ENCODE measurements around the gene AGPAT3.

Gene AGPAT3

DNA sequence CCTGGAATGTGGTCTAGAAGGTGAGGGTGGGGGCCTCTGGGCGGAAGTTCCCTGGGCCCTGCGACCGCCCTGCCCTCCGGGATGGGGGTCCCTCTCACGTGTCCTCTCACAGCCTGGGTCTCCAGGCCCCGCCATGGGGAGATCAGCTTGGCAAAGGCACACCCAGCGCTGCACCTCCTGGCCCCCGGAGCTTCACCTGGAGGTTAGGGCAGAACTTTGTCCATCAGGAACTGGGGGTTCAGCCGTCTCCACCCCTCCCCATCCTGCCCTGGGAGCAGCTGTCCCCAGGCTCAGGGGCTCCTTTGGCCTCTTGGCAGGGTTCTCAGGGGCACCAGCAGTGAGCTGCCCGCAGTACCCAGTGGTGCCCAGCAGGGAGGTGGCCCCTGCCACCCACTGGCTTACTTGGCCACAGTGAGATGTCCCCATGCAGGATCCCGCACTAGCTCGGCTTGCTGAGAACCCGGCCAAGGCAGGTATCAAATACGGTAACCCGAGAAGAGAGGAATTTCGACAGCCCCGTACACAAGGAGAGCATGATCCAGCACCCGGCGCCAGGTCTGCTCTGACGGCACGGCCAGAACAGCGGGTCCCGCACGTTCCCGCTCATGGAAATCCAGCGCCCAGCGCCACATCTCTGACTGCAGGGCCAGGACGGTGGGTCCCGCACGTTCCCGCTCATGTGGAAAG is 38.9 kb upstream of the AGPAT3 start:
- ChIA-PET CTCF (interaction anchor here (1.4 to 1.9 kb wide), 3 partner anchors 15 to 149 kb away, joined by 4 to 6 read pairs (median 5); no protein-coding TSS in a partner anchor), POLR2A (no interaction called here)
- TF ChIP-seq, protein P1, sequence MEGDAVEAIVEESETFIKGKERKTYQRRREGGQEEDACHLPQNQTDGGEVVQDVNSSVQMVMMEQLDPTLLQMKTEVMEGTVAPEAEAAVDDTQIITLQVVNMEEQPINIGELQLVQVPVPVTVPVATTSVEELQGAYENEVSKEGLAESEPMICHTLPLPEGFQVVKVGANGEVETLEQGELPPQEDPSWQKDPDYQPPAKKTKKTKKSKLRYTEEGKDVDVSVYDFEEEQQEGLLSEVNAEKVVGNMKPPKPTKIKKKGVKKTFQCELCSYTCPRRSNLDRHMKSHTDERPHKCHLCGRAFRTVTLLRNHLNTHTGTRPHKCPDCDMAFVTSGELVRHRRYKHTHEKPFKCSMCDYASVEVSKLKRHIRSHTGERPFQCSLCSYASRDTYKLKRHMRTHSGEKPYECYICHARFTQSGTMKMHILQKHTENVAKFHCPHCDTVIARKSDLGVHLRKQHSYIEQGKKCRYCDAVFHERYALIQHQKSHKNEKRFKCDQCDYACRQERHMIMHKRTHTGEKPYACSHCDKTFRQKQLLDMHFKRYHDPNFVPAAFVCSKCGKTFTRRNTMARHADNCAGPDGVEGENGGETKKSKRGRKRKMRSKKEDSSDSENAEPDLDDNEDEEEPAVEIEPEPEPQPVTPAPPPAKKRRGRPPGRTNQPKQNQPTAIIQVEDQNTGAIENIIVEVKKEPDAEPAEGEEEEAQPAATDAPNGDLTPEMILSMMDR (IDR thresholded peaks at IDR 0.05; ENCODE audit: insufficient read depth, low read length, missing control alignments) = peak; percentile 13
- no peak overlapping the region for H3K4me3 ChIP-seq (ENCODE audit: low read depth, low read length)
- no peak for DNase-seq (ENCODE audit: low read depth, low spot score)

DNA sequence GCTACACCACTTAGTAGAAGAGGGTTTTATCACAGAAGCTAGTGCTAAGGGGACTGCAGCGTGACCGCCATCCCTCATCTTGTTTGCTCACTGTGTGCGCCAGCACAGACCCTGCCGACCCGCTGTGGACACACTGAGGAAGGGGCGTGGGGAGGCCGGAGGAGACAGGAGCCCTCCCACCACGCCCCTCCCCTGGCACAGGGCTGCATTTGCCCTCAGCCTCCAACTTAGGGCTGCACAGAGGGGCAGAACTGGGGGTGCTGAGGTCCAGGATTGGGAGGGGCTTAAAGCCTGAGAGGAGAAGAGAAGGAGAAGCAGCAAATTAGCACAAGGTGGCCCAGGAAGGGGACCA is 38.4 kb upstream of the AGPAT3 start:
- TF ChIP-seq, protein P1 (IDR thresholded peaks at IDR 0.05; ENCODE audit: insufficient read depth, low read length, missing control alignments) = no peak
- DNase-seq (ENCODE audit: low read depth, low spot score) = no peak
- H3K4me3 ChIP-seq (ENCODE audit: low read depth, low read length) = no peak overlapping the region
- POLR2A ChIA-PET = no interaction called here
- CTCF ChIA-PET = interaction anchor here (0.7 to 1.6 kb wide), 3 partner anchors 11 to 149 kb away, joined by 3 to 6 read pairs (median 4); no protein-coding TSS in a partner anchor

DNA sequence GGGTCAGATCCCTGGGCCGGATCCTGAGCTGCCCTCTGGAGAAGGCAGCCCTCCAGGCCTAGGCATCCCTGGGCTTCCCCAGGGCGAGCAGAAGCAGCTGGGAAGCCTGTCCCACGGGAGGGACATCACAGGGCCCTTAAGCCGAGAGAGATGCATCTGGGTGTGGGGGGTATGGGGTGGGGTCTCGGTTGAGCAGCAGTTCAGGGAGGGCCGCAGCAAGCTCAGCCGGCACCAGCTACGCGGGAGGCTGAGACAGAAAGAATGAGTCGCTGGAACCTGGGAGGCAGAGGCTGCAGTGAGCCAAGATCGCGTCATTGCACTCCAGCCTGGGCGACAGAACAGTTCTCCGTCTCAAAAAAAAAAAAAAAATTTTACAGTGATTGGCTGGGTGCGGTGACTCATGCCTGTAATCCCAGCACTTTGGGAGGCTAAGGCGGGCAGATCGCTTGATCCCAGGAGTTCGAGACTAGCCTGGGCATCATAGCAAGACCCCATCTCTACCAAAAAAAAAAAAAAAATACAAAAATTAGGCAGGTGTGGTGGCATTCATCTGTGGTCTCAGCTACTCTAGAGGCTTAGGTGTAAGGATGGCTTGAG is 37.9 kb upstream of the AGPAT3 start:
- DNase-seq (ENCODE audit: low read depth, low spot score) = no peak
- ChIA-PET CTCF (interaction anchor here (0.7 to 1.6 kb wide), 3 partner anchors 10 to 148 kb away, joined by 3 to 6 read pairs (median 4); no protein-coding TSS in a partner anchor), POLR2A (no interaction called here)
- H3K4me3 ChIP-seq (ENCODE audit: low read depth, low read length) = no peak overlapping the region
- TF ChIP-seq, protein P1 (IDR thresholded peaks at IDR 0.05; ENCODE audit: insufficient read depth, low read length, missing control alignments) = no peak

DNA sequence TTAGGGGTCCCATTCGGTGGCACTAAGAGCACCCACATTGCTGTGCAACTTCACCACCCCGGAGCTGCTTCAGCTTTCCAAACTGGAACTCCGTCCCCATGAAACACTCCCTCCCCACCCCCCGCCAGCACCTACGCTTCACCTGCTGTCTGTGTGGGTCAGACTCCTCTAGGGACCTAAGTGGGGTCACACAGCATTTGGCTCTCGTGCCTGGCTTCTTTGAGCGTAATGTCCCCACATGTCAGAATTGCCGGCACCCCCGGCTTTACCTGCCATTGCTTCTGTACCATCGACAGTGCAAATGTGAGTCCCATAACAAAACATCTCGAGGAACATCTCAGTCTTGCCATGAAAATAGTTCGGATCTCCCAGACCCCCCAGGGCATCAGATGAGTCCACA is 35.9 kb upstream of the AGPAT3 start:
- DNase-seq (ENCODE audit: low read depth, low spot score) = no peak
- ChIA-PET POLR2A (no interaction called here), CTCF (no interaction called here)
- TF ChIP-seq, protein P1 (IDR thresholded peaks at IDR 0.05; ENCODE audit: insufficient read depth, low read length, missing control alignments) = no peak
- H3K4me3 ChIP-seq (ENCODE audit: low read depth, low read length) = no peak overlapping the region

DNA sequence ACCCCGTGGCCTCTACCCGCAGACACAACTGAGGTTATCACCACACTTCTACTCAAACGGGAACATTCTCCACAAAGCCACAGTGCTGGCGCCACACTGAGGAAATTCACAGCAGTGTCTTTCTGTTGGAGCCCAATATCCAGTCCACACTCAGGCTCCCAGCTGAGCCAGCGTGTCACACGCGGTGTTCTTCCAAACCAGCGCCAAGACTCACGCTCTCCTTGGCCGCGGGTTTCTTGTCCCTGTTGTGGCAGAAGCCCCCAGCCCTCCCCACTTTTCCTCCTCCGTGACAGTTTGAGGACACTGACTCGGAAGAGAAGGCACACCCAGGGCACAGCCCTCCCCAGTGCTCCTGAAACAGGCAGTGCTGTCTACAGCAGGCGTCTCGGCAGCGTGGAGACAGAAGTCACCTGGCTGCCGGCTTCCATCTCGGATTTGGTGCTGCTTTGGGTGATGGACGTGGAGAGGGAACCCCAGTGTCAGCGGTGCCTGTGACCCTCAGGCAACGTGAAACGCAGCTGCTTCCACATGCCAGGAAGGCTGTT is 35.4 kb upstream of the AGPAT3 start:
- CTCF ChIA-PET = no interaction called here

DNA sequence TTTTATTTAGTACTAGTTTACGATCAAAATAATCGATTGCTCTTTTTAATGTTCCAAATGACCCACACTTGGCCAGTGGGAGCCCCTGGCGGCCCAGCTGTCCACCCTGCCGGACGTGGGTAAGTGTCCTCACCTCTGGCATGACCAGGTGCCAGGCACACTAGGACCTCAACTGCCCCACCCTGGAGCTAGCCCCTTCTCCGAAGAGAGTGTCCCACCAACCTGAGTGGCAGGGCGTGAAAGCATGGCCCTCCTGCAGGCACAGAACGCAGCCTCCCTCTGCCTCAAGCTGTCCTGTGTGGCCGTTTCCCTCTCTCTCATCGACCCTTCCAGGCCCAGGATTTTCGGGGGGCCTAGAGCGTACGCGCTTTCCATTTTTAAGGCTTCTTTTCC is 32.9 kb upstream of the AGPAT3 start:
- TF ChIP-seq, protein P1 (IDR thresholded peaks at IDR 0.05; ENCODE audit: insufficient read depth, low read length, missing control alignments) = no peak
- CTCF ChIA-PET = no interaction called here
- no peak for DNase-seq (ENCODE audit: low read depth, low spot score)
- no peak overlapping the region for H3K4me3 ChIP-seq (ENCODE audit: low read depth, low read length)
- POLR2A ChIA-PET = no interaction called here

More for the DNA sequence above, 35.4 kb upstream of the AGPAT3 start:
- TF ChIP-seq, protein P1 (IDR thresholded peaks at IDR 0.05; ENCODE audit: insufficient read depth, low read length, missing control alignments) = no peak
- POLR2A ChIA-PET = no interaction called here
- H3K4me3 ChIP-seq (ENCODE audit: low read depth, low read length) = no peak overlapping the region
- DNase-seq (ENCODE audit: low read depth, low spot score) = no peak
